GM04503 (cell line): ENCODE results near the gene MCF2L2.

Source experiments
- DNase-seq: peaks from one replicate; pipeline ENCODE4 v3.0.0-alpha.2; 2012; ENCODE audit warnings: low read depth

Gene MCF2L2

DNA sequence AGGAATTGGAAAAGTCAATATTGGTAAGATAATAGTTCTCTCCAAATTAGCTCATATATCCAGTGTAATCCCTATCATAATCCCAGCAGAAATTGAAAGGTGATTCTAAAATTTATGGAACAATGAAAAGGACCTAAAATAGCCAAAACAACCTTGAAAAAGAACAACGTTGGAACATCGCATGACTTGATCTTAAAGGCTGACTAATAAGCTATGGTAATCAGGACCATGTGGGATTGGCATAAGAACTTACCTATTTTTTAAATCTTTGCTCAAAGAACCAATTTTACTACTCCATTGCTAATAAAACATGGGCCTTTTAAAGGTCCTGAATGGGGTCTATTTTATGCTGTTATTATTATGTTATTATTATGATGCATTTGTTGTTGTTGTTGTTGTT lies 134.5 kb downstream of the MCF2L2 start:
- no peak for DNase-seq

DNA sequence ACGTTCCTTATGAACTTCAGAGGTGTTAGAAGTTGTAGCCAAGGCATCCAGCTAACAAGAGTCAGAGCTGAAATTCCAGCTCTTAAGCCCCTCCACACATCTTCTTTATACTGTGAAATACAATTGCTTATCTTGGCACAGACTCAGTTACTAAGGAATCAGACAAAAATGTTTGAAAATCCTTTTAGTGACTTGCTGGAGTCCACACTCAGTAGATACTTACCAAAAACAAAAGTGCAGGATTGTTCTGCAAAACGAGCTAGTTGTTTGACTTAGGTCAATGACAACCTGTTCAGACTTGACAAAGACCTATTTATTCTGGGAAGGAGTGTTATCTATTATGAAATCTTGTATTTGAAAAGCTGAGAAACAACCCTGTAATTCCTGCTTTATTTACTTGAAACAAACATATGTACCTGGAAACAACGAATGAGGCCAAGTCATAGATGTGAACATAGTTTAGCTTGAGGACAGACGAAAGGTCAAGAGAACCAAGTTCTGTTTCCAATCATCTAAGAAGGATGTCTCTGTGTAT lies 136.9 kb downstream of the MCF2L2 start:
- no peak for DNase-seq

- DNase-seq = no peak
Measured at GRCh38 chr3:183290216-183290615, 138.2 kb downstream of the MCF2L2 start.

- DNase-seq = no peak
Measured at GRCh38 chr3:183288117-183288516, 140.3 kb downstream of the MCF2L2 start.

DNA sequence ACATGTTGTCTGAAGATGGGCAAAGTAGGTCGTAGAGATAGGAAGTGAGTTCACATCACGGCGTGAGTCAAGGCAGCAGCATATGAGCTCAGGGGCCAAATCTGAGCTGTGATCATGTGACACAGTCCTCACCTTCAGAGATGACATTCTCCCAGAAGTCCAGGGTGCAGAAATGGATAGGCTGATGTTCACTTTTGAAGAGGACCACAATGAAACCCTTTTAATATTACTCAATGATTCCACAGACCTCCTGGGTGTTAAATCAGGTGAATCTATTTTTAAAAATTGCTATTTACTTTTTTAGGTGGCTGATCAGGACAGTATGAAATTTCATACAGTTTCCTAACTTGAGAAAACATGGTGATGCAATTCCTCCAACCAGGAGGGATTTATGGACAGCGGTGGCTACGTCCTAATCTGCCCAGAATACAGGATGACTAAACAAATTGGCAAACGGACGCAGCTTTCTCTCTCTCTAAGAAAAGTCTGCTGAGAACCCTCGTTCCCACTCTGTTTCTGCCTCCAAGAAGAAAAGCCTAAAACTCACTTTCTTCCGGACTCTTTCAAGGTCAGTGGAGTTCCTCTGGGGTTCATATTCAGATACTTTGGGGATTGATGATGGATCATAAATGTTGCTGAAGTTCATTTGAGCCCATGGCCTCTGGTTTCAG lies 141.0 kb downstream of the MCF2L2 start:
- DNase-seq = peak; percentile 13

GRCh38 chr3:183285828-183286457 lies 142.5 kb downstream of the MCF2L2 start:
- peak; percentile 64 for DNase-seq

DNA sequence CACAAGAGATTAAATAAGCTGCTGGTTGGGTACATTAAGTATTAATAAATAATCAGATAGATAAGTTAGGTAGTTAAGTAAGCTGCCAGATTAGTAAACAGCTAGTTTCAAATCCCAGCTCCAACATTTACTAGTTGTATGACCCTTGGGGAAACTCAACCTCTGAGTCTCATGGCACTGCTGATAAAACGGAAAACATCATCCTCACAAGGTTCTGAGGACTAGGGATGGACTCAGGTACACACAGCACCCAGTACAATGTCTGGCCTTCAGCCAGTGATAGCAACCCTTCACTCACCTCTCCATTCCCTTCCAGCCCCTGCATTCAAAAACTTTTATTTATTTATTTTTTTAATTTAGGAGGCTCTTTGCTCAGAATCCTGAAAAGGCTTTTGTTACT lies 143.1 kb downstream of the MCF2L2 start:
- no peak for DNase-seq

DNA sequence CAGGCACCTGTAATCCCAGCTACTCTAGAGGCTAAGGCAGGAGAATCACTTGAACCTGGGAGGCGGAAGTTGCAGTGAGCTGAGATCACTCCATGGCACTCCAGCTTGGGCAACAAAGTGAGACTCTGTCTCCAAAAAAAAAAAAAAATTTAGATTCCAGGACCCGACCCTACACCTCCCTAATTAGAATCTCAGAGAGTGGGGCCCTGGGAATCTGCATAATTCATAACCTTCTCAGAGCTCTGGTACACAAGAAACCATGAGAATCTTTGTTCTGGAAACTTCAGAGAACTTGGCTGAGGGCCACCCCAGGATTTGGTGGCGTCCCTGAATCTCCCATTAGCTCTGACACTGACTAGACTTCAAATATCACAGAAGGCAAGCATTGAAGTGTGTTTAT lies 143.8 kb downstream of the MCF2L2 start:
- DNase-seq = no peak

GRCh38 chr3:183283886-183284285 lies 144.5 kb downstream of the MCF2L2 start:
- DNase-seq = no peak

GRCh38 chr3:183281126-183281797 lies 147.2 kb downstream of the MCF2L2 start:
- DNase-seq = no peak

GRCh38 chr3:183279371-183279770 lies 149.0 kb downstream of the MCF2L2 start:
- DNase-seq = no peak

DNA sequence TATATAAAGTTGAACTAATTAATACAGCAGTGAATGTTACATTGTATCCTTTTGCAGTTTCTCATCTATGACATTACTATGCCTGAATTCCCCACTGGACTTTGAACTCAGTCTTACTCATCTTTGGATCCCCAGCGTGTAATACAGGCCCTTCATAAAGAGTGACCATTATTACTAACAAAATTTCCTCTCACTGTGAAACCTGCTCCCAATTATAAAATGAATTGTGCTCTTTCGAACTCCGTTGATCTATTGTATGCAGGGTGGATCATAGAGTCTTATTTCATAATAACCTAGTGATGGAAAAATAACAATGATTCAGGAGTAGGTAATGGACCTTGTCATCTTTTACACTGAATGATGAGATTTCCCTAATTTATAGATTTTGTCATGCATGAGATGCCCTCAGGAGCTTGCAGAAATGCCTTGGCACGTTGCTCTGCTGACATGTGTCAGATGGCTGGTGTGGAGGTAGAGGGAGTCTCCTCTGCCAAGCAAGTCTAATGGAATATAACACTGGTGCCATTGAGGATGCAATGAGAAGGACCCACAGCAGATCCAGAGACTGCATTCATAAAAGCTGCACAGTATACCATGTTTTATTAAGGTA lies 149.8 kb downstream of the MCF2L2 start:
- no peak for DNase-seq

DNA sequence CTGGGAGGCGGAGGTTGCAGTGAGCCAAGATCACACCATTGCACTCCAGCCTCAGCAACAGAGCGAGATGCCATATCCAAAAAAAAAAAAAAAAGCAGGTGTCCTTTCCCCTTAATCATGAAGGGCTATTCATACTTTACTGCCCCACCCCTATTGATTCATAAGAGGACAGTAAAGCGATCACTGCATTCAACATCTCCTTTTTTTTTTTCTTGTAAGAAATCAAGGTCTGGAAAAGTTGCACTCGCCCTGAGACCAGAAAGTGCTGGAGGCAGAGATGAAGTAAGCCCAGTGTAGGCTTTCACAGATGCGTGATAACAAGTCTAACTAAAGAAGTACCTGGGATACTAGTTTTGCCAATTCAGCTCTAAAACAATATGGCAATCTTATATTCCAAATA lies 151.2 kb downstream of the MCF2L2 start:
- no peak for DNase-seq

DNA sequence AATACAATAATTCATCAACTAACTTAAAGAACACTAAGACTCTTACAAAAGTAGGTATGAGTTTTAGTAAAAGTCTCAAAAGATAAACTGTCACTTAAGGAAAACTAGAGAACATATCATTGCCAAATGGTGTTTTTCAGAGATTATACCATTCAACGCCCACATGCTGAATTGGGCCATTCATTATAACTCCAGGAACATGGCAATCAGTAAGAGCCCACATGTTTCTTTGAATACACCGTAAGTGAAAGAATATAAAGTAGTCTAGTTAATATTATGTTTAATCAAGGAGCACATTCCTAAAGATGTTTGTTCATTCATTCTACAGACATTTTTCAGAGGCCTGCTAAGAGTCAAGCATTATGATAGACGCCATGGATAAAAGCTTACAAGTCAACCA lies 152.5 kb downstream of the MCF2L2 start:
- DNase-seq = no peak

- DNase-seq = no peak
Measured at GRCh38 chr3:183275418-183275817, 153.0 kb downstream of the MCF2L2 start.

DNA sequence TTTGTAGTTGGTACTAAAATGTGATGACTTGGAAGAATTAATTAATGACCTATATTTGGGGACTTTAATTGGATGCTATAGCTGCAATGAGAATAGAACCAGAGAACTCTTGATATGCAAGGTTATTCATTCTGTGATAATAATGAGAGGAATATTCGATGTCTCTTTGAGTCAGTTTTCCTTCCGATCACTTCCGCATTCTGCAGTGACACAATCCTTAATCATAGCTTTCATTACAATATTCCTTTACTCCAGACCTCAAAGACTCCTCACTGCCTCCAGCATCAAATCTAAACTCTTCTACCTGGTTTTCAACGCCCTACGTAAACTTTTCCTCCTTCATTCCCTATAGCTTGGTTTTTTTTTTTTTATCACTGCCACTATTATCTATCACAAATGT lies 153.8 kb downstream of the MCF2L2 start:
- no peak for DNase-seq

DNA sequence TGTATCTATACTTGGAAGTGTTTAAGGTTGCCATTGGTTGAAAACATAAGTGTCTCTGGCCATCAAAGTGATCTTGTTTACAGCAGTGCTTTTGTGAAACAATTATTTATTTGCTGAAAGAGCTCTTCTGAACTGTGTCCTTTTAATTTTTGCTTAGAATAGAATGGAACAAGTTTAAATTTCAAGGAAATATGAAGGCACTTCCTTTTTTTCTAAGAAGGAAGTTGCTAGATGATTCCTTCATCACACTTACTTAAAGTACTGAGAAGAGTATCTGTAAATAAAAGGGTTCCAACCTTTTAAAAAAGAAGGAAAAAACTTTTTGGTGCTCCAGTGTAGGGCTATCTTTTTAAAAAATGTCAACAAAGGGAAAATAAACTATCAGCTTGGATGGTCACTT lies 155.6 kb downstream of the MCF2L2 start:
- DNase-seq = no peak

DNA sequence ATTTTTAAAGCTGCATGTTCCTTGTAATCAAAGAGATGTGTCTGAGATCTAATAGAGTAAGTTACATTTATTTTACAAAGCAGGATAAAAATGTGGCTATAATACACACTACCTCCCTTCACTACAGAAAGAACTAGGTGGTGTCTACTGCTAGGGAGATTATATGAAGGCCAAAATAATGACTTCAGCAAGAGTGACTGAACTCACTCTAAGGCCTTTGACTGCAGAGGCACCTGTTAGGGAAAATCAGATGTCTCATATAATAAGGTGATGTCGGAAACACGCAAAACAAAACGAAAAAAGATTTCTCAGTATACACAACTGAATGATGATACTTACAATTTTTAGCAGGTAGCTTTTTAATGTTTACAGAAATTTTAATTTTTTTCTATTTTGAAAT lies 156.3 kb downstream of the MCF2L2 start:
- DNase-seq = no peak

DNA sequence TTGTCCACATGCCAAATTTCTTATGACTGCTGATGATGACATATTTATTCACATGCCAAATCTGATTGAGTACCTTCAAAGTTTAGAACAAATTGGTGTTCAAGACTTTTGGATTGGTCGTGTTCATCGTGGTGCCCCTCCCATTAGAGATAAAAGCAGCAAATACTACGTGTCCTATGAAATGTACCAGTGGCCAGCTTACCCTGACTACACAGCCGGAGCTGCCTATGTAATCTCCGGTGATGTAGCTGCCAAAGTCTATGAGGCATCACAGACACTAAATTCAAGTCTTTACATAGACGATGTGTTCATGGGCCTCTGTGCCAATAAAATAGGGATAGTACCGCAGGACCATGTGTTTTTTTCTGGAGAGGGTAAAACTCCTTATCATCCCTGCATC lies 158.1 kb downstream of the MCF2L2 start:
- DNase-seq = no peak

GRCh38 chr3:183269345-183269744 lies 159.1 kb downstream of the MCF2L2 start:
- no peak for DNase-seq

DNA sequence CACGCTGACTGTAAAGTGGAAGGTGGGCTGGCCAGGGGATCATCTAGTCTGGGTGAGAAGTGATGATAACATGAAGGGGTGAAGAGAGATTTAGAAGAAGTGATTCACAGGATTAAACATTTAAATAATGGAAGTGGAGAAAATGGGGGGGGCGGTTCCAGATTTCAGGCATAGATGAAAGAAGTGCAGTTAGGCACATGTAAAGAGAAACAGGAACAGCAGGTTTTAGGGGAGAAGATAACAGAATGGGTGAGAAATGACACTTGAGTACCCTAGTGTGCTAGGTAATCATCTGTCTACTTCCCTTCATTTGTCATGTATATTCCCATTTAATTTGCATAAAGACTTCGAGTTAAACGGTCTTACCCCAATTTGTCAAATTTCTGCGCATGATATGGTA lies 160.1 kb downstream of the MCF2L2 start:
- no peak for DNase-seq

GRCh38 chr3:183267140-183267539 lies 161.3 kb downstream of the MCF2L2 start:
- DNase-seq = no peak

GRCh38 chr3:183266454-183266853 lies 162.0 kb downstream of the MCF2L2 start:
- DNase-seq = no peak
